GM10266 (cell line): ENCODE data around the gene EPS15.

Source experiments
- DNase-seq: peaks from one replicate; pipeline ENCODE4 v3.0.0; 2012; ENCODE audit errors: extremely low spot score
- CTCF ChIP-seq: IDR thresholded peaks from 2 replicates; pipeline ENCODE4 v1.5.1; 2012; ENCODE audit warnings: mild to moderate bottlenecking, low read depth; ENCODE audit not compliant: control insufficient read depth, insufficient read depth; ENCODE audit errors: missing control alignments

EPS15 gene

DNA sequence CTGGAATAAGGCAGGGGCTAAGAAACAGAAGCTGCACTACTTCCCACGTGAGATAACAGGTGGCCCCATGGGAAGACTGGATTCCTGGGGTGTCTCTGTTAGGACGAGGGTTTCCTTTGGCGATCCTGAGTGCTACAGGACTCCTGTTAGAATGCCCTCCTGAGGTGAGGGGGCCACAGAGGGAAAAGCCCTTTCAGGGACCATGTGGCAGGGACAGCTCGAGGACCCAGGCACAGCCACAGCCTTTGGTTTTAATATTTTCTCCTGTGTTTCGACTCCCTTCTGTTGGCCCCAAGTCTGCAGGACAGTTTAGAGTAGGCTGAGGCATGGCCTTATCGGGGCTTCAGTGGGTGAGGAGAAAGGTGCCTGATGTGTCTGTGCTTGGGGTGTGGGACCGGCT, 201.3 kb downstream of the EPS15 start:
- no peak for TF ChIP-seq CTCF
- DNase-seq: no peak

DNA sequence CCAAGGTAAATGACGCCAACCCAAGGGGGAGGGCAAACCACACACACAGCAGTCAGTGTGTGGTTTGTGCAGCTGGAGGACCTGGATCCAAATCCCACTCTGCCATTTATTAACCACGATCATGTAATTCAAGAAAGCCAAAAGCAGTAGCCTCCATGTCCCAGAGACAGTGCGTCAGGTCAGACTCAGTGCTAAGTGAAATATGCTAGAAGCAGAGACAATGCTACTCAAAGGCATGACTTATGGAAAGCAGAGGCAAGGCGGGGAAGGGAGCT, 202.3 kb downstream of the EPS15 start:
- TF ChIP-seq CTCF: no peak
- no peak for DNase-seq

DNA sequence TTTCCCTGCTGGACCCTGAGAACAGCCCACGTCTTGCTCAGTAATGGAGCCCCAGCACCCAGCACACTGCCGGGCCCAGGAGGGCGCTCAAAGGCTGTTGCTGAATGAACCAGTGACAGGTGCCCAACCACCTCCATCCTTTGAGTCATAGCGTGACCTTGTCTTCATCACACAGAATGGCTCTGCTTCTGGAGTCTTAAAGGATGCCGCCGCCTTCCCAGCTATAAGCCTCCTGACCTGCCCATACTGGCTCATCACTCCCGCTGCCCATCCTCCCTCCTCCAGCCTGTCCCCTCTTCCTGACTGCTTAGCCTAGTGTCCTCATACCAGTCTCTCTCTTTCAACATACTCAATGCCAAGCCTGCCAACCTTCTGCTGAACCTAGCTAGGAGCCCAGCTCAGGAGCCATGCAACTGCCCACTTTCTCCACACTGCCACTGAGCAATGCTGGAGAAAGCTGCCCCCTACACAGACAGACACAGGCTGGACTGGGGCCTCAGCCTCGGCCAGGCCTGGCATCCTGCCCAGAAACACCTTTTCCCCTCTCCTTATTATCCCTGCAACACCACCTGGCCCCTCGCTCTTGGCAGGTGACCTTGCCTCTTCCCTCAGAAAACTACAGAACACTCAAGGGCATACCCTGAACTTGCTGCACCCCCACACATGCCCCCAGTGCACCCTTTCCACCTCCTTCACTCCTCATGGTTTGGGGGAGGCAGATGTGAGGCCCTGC, 202.8 kb downstream of the EPS15 start:
- no peak for DNase-seq
- TF ChIP-seq CTCF: no peak

- TF ChIP-seq CTCF: no peak
- no peak for DNase-seq
Observed at GRCh38 chr1:51314974-51315373, 204.1 kb downstream of the EPS15 start.

- TF ChIP-seq CTCF: no peak
- no peak for DNase-seq
Observed at GRCh38 chr1:51313961-51314777, 204.9 kb downstream of the EPS15 start.

GRCh38 chr1:51313268-51313852, 205.7 kb downstream of the EPS15 start:
- TF ChIP-seq CTCF: no peak
- DNase-seq: no peak

GRCh38 chr1:51312718-51313117, 206.3 kb downstream of the EPS15 start:
- TF ChIP-seq CTCF: no peak
- no peak for DNase-seq
